Tongue (tissue), 2 donors: ENCODE data around the gene PCDHGB3. TPM values are rescaled to one million over a fixed set of nuclear protein-coding genes. Genes with fewer than 3 reads are reported as not detected.
"Not testable (repeated sequence)": the region's sequence is repeated elsewhere in the genome, so short reads cannot be mapped to it uniquely, and the experiment has no call there.

ENCODE experiments used
- DNase-seq: peaks from one replicate; pipeline ENCODE4 v3.0.0-alpha.2; 2015
- total RNA-seq: library from RNA; depleted of rRNA; stranded (reverse); fragments of >200 nt; gene quantifications from one replicate; pipeline ENCODE4 v1.2.3, GENCODE V29; 2014

PCDHGB3 gene
- 5.7 TPM for total RNA-seq

DNA sequence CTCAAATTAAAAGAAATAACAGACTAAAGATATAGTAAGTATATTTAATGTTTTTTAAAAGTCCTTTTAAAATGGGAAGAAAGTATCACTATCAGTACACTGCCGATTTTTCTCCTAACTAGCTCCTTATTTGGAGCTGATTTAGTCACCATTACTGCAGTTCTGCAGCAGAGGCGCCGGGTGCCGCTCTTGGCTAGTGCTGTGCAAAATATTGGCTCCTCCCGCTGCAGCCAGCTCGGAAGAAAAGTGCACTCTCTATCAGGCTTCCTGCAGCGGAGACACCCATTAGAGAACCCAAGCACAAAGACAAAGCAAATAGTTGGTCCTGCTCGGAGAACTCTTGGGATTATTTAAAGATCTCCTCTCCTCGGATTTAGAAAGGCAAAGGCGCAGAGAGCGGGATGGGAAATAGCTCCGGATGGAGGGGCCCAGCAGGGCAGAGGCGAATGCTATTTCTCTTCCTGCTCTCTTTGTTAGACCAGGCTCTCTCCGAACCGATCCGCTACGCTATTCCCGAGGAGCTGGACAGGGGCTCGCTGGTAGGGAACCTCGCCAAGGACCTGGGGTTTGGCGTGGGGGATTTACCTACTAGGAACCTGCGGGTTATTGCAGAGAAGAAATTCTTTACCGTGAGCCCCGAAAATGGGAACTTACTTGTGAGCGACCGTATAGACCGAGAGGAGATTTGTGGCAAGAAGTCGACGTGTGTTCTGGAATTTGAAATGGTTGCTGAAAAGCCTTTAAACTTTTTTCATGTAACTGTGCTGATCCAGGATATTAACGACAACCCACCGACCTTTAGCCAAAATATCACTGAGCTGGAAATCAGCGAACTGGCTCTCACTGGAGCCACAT lies at the start of gene PCDHGB3:
Gene PCDHGB3 (plus strand): TSS at position 249 of the 855 bp plus-strand sequence. CDS start 153 bp downstream, at position 402.
- DNase-seq, result peak; percentile 2

DNA sequence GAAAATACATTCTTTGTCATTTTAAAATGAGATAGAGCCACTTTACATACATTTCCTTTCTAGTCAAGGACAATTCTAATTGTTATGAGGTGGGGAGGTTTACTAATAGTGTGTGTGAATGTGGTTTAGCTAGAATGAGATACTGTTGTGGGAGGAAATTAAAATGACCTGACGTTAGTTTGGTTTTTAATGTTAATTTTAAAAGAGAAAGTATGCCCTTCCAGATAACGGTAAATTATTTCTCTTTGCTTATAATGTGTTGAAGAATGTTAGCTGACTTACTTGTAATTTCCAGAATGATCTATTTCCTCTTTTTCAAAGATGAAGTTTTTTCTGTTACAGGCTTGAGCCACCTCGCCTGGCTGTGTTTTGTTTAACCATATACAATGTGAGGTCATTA lies 47.8 kb upstream of the PCDHGB3 start:
- DNase-seq, result no peak

DNA sequence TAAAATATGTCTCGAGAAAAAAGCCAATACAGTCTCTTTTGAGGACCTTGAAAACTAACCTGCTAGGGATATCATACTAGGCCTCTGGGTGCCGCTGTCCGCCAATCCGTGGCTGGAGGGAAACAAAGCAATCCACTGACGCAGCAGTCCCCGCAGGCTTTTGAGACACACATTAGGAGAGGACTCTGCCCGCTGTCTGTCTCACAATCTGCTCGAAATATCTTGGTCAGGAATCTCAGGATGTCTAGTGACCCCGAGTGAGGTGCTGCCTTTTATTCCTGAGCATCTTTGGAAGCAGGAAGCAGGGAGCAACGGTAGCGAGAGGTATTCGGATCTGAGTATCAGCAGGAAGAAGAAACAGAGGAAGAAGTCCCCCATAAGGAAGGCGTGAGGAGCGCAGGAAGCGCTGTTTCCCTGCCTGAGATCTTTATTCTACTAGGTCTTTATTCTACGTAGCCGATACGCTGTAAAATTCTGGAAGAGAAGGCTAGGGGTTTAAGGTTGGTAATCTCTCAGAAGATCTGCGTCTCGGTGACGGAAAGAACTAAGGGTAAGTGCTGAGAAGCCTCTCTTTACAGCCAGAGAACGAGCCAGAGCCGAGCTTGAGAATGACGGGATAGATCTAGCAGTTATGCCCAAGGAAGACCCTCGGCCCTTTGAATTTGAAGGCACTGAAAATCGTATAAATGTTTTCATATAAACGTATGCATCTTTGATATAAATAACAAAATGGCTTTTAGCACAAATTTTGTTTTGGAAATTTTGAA lies 43.8 kb upstream of the PCDHGB3 start:
- DNase-seq, result peak; percentile 55

DNA sequence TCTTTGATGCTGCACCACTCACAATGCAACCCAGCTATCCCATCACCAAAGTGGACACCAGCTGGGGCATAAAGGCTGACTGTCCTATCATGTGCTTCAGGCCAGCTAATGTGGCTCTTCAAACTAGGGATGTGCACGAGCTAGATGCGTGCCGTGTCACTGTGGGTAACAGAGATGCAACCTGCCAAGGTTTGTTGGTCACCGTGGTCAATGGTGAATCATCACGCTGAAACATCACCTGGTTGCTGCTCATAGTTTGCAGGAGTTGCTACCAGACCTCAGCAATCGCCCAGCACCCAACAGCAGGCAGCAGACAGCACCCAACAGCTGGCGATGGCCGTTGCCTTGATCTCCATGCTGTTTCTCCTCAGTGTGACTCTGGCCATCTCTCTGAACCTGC lies 41.8 kb upstream of the PCDHGB3 start:
- DNase-seq, result no peak

DNA sequence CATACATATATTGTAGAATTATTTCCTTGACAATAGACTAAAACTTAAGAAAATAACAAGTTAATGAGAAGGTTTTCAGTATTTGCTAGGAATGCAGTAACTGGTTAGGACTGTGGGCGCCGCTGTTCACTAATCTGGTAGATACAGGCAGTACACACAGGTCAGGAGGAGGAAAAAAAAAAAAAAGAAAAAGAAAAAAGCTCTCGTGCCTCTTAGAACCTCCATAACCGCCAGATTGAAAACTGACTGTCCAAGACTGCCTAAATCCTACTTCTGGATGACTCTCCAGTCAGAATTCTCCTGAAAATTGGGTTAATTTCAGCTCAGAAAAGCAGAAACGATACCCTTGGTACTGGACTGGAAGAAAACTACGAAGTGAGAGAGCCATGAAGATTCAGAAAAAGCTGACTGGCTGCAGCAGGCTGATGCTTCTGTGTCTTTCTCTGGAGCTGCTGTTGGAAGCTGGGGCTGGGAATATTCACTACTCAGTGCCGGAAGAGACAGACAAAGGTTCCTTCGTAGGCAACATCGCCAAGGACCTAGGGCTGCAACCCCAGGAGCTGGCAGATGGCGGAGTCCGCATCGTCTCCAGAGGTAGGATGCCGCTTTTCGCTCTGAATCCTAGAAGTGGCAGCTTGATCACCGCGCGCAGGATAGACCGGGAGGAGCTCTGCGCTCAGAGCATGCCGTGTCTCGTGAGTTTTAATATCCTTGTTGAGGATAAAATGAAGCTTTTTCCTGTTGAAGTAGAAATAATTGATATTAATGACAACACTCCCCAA lies 39.6 kb upstream of the PCDHGB3 start, which contains the start of gene PCDHGA1:
Gene PCDHGA1 (plus strand): TSS at position 216 of the 782 bp plus-strand sequence.
- DNase-seq, result no peak

DNA sequence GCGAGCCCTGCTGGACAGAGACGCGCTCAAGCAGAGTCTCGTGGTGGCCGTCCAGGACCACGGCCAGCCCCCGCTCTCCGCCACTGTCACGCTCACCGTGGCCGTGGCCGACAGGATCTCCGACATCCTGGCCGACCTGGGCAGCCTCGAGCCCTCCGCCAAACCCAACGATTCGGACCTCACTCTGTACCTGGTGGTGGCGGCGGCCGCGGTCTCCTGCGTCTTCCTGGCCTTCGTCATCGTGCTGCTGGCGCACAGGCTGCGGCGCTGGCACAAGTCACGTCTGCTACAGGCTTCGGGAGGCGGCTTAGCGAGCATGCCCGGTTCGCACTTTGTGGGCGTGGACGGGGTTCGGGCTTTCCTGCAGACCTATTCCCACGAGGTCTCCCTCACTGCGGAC lies 37.5 kb upstream of the PCDHGB3 start:
- DNase-seq, result not testable (repeated sequence)

DNA sequence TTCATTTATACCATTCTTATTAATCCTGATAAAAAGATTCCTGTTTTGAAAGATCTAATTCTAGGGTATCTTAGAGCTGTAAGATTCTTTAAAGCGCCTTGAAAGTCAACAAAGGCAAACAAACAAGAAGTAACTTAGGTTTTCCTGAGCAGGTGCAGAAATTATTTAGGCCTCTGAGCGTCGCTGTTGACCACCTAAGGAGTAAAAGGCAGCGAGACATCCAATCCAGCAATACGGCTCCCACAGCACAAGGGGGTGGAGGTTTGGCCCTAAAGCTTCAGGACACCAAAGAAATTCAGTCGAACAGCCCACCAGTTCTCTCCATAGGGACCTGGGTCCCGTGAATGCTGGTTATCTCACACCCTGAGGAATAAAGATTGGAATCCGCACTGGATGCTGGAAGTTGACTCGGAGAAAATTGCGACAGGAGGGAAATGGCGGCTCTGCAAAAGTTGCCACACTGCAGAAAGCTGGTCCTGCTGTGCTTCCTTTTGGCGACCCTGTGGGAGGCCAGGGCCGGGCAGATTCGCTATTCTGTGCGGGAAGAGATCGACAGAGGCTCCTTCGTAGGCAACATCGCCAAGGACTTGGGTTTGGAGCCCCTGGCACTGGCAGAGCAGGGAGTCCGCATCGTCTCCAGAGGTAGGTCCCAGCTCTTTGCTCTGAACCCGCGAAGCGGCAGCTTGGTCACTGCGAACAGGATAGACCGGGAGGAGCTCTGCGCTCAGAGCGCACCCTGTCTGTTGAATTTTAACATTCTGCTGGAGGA lies 31.3 kb upstream of the PCDHGB3 start, which contains the start of gene PCDHGA2:
Gene PCDHGA2 (plus strand): TSS at position 223 of the 769 bp plus-strand sequence.
- DNase-seq, result peak; percentile 59

DNA sequence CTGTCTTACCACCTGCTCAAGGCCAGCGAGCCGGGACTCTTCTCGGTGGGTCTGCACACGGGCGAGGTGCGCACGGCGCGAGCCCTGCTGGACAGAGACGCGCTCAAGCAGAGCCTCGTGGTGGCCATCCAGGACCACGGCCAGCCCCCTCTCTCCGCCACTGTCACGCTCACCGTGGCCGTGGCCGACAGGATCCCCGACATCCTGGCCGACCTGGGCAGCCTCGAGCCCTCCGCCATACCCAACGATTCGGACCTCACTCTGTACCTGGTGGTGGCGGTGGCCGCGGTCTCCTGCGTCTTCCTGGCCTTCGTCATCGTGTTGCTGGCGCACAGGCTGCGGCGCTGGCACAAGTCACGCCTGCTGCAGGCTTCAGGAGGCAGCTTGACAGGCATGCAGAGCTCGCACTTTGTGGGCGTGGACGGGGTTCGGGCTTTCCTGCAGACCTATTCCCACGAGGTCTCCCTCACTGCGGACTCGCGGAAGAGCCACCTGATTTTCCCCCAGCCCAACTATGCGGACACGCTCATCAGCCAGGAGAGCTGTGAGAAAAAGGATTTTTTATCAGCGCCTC lies 29.2 kb upstream of the PCDHGB3 start:
- not testable (repeated sequence) for DNase-seq

DNA sequence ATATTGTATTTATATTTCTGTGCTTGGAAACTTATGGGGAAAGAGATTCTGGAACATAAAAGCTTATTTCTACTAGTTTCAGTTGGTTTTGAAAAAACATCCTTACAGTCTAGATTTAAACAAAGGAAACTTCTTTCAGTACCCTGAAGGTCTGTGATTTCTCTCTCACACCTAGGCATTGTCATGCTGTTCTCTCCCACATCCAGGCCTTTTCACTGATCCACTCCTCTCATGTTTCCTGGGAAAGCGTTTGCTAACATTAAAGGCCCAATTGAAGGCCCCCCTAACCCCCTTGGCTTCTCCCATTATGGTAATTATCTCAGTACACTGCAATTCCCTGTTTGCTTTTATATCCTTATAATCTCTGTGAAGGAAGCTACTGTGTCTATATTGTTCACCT lies 27.3 kb upstream of the PCDHGB3 start:
- no peak for DNase-seq

DNA sequence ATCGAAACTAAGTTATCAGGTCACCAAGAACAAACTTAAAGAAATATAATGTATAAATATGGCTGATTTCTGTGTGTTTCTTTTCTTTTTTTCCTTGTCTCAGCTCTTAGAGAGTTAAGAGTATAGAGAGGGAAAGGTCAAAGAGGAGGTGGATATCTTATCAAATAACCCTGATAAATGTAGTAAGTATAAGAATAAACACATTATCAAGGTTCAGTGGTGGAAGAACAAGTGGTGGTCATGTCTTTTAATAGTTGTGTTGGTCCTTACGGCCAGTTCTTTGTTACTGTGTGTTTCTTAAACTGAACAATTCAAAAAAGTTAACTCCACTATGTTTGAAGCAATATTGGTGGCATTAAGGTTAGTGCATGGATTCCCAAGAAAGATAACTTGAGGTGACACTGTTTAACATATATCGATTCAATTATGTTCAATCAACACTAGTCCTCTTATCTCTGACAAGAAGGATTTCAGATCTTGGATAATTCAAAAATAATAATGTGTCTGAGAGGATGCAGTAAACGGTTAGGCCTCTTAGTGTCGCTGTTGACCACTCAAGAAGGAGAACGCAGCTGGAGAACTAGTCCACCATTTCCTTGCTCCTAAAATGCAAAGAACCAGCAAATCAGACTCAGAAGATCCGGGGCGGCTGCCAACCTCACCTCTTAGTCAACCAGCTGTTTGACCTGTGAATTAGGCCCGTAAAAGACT lies 26.6 kb upstream of the PCDHGB3 start, which contains the start of gene PCDHGA3:
Gene PCDHGA3 (plus strand): TSS at position 588 of the 711 bp plus-strand sequence. CDS start 205 bp downstream, outside the sequence.
- peak; percentile 20 for DNase-seq

DNA sequence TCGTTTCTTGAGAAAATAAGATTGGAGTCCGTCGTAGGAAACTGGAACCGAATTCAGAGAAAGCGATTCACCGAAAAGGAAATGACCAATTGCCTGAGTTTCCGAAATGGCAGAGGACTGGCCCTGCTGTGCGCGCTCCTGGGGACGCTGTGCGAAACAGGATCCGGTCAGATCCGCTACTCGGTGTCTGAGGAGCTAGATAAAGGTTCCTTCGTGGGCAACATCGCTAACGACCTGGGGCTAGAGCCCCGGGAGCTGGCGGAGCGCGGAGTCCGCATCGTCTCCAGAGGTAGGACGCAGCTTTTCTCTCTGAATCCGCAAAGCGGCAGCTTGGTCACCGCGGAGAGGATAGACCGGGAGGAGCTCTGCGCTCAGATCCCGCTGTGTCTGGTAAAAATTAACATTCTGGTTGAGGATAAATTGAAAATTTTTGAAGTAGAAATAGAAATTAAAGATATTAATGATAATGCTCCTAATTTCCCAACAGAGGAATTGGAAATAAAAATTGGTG lies 26.0 kb upstream of the PCDHGB3 start:
- DNase-seq, result no peak

DNA sequence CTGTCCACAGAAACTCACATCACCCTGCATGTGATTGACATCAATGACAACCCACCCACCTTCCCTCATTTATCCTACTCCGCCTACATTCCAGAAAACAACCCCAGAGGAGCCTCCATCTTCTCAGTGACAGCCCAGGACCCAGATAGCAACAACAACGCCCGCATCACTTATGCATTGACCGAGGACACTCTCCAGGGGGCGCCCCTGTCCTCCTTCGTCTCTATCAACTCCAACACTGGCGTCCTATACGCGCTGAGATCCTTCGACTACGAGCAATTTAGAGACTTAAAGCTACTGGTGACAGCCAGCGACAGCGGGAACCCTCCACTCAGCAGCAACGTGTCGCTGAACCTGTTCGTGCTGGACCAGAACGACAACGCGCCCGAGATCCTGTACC lies 24.7 kb upstream of the PCDHGB3 start:
- DNase-seq, result no peak

DNA sequence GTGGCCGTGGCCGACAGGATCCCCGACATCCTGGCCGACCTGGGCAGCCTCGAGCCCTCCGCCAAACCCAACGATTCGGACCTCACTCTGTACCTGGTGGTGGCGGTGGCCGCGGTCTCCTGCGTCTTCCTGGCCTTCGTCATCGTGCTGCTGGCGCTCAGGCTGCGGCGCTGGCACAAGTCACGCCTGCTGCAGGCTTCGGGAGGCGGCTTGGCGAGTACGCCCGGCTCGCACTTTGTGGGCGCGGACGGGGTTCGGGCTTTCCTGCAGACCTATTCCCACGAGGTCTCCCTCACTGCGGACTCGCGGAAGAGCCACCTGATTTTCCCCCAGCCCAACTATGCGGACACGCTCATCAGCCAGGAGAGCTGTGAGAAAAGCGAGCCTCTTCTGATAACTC lies 24.0 kb upstream of the PCDHGB3 start:
- DNase-seq, result not testable (repeated sequence)

DNA sequence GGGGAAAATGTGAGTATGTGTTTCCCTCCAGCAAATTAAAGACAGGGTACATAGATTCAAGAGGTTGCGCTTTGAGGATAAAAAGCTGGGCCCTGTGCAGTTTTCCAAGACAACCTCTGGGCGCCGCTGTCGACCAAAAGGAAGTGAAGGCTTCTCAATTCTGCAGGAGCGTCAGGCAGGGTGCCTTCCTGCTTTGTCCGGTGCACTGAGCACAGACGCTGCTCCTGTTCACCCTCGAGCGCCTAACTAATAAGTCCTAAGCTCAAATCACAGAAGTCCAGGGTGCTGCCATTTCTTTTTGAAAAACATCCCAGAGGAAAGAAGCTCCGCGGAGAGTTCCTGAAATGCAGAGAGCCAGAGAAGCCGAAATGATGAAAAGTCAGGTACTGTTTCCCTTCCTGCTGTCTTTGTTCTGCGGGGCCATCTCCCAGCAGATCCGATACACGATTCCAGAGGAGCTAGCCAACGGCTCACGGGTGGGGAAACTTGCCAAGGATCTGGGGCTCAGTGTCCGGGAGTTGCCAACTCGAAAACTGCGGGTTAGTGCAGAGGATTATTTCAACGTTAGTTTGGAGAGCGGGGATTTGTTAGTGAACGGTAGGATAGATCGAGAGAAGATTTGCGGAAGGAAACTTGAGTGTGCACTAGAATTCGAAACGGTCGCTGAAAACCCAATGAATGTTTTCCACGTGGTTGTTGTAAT lies 20.0 kb upstream of the PCDHGB3 start, which contains the start of gene PCDHGB1:
Gene PCDHGB1 (plus strand): TSS at position 183 of the 703 bp plus-strand sequence. CDS start 162 bp downstream, at position 345.
- peak; percentile 21 for DNase-seq

DNA sequence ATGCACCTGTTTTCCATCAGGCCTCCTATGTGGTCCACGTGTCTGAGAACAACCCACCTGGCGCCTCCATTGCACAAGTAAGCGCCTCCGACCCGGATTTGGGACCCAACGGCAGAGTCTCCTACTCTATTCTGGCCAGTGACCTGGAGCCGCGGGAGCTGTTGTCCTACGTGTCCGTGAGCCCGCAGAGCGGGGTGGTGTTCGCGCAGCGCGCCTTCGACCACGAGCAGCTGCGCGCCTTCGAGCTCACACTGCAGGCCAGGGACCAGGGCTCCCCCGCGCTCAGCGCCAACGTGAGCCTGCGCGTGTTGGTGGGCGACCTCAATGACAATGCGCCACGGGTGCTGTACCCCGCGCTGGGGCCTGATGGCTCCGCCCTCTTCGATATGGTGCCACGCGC lies 18.5 kb upstream of the PCDHGB3 start:
- DNase-seq, result no peak

DNA sequence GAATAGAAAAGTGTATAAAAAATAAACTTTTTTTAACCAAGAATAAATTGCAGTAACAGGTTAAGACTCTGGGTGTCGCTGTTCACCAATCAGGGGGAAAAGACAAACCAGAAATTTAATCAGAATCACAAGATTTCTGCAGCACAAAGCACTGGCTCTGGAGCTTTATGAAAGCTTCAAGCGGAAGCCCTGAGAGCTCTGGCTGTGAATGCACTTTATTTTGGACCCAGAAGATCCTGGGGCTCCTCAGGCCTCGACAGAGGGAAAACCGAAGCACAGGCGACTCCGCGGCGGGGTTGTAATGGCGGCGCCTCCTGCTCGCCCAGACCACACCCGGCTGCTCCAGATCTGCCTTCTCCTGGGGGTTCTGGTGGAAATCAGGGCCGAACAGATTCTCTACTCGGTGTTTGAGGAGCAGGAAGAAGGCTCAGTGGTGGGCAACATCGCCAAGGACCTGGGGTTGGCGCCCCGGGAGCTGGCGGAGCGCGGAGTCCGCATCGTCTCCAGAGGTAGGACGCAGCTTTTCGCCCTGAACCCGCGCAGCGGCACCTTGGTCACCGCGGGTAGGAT lies 15.1 kb upstream of the PCDHGB3 start, which contains the start of gene PCDHGA4:
Gene PCDHGA4 (plus strand): TSS at position 122 of the 570 bp plus-strand sequence. CDS start 87 bp downstream, at position 209.
- peak; percentile 3 for DNase-seq

DNA sequence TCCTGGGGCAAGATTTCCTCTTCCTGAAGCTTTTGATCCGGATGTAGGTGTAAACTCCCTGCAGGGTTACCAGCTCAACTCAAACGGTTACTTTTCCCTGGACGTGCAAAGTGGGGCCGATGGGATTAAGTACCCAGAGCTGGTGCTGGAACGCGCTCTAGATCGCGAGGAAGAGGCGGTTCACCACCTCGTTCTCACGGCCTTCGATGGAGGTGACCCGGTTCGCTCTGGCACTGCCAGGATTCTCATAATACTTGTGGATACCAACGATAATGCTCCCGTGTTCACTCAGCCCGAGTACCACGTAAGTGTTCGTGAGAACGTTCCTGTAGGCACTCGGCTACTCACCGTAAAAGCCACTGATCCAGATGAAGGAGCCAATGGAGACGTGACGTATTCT lies 14.4 kb upstream of the PCDHGB3 start:
- DNase-seq, result no peak

DNA sequence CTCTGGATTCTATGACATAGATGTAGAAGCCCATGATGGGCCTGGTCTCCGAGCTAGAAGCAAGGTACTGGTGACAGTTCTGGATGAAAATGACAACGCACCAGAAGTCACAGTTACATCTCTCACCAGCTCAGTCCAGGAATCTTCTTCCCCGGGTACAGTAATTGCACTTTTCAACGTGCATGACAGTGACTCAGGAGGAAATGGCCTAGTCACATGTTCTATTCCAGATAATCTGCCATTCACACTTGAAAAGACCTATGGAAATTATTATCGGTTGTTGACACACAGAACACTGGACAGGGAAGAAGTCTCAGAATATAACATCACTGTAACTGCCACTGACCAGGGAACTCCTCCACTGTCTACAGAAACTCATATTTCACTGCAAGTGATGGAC lies 13.9 kb upstream of the PCDHGB3 start:
- no peak for DNase-seq

DNA sequence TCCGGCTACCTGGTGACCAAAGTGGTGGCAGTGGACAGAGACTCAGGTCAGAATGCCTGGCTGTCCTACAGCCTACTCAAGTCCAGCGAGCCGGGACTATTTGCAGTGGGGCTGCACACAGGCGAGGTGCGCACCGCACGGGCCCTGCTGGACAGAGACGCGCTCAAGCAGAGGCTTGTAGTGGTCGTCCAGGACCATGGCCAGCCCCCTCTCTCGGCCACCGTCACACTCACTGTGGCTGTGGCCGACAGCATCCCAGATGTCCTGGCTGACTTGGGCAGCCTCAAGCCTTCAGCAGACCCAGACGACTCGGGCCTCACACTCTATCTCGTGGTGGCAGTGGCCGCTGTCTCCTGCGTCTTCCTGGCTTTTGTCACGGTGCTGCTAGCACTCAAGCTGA lies 13.1 kb upstream of the PCDHGB3 start:
- DNase-seq, result no peak
